CD14-positive monocyte (primary cell): ENCODE measurements around the gene CKS1B. TPM values are rescaled to one million over a fixed set of nuclear protein-coding genes. Genes with fewer than 3 reads are reported as not detected.

Source experiments
- DNase-seq, 3 donors: peaks; one replicate each; pipeline ENCODE4 v3.0.0-alpha.2; 2011 to 2022
- H2AFZ ChIP-seq: 2 replicates; pipeline ENCODE4 v1.6.0; 2012; ENCODE audit warnings: mild to moderate bottlenecking, low read depth, low read length, inconsistent platforms; ENCODE audit not compliant: insufficient read depth, poor library complexity, severe bottlenecking
- H3K27ac ChIP-seq, 2 donors: 1 replicate in 1 of 2; 2 replicates in 1 of 2; pipeline ENCODE4 v1.5.1; 2012 to 2013; ENCODE audit warnings: low read length in 2 of 2, control low read depth in 1 of 2, inconsistent platforms in 1 of 2, low read depth in 1 of 2, mild to moderate bottlenecking in 1 of 2
- H3K27me3 ChIP-seq, 2 donors: one replicate each; pipeline versions ENCODE4 v1.6.0 to v1.6.1; 2011 to 2013; ENCODE audit warnings: low read length in 2 of 2; ENCODE audit not compliant: control insufficient read depth in 2 of 2, insufficient read depth in 2 of 2
- H3K36me3 ChIP-seq, 2 donors: replicated peaks in 1 of 2; 1 replicate in 1 of 2; 2 replicates in 1 of 2; pipeline versions ENCODE4 v1.5.1 to v1.6.1; 2012 to 2013; ENCODE audit warnings: low read length in 2 of 2, control low read depth in 1 of 2, inconsistent platforms in 1 of 2, mild to moderate bottlenecking in 1 of 2; ENCODE audit not compliant: insufficient read depth in 2 of 2, control insufficient read depth in 1 of 2
- H3K4me1 ChIP-seq, 2 donors: 1 replicate in 1 of 2; 2 replicates in 1 of 2; pipeline versions ENCODE4 v1.5.1 to v1.6.1; 2012 to 2013; ENCODE audit warnings: low read length in 2 of 2, control low read depth in 1 of 2, inconsistent platforms in 1 of 2, mild to moderate bottlenecking in 1 of 2, moderate library complexity in 1 of 2; ENCODE audit not compliant: insufficient read depth in 2 of 2, control insufficient read depth in 1 of 2
- H3K4me2 ChIP-seq: replicated peaks from 2 replicates; pipeline ENCODE3; 2012; ENCODE audit warnings: low read length, moderate library complexity, mild to moderate bottlenecking; ENCODE audit not compliant: poor library complexity, severe bottlenecking; ENCODE audit errors: extremely low read depth
- H3K4me3 ChIP-seq, 3 experiments: fragments of 200-600 bp in 1 of 3; sonication (generic) in 1 of 3; replicated peaks in 1 of 3; 1 replicate in 2 of 3; 2 replicates in 1 of 3; pipeline ENCODE4 v1.5.1; 2011 to 2013; ENCODE audit warnings: low read length in 3 of 3, mild to moderate bottlenecking in 3 of 3, control low read depth in 2 of 3, low read depth in 2 of 3, inconsistent platforms in 1 of 3, moderate library complexity in 1 of 3
- H3K79me2 ChIP-seq: 2 replicates; pipeline ENCODE4 v1.6.0; 2012; ENCODE audit warnings: mild to moderate bottlenecking, control low read depth, inconsistent platforms, low read length, moderate library complexity; ENCODE audit not compliant: insufficient read depth
- H3K9ac ChIP-seq: 2 replicates; pipeline ENCODE4 v1.6.0; 2017; ENCODE audit warnings: low read length, mild to moderate bottlenecking; ENCODE audit not compliant: insufficient read depth, poor library complexity, severe bottlenecking
- H3K9me3 ChIP-seq, 2 donors: replicated peaks in 1 of 2; 1 replicate in 1 of 2; 2 replicates in 1 of 2; pipeline versions ENCODE4 v1.5.1 to v1.6.1; 2012 to 2013; ENCODE audit warnings: low read length in 2 of 2, control low read depth in 1 of 2; ENCODE audit not compliant: control insufficient read depth in 1 of 2, insufficient read depth in 1 of 2
- H4K20me1 ChIP-seq: 2 replicates; pipeline ENCODE4 v1.6.0; 2012; ENCODE audit warnings: mild to moderate bottlenecking, low read length, control low read depth, moderate library complexity; ENCODE audit not compliant: insufficient read depth
- H3K27ac Mint-ChIP-seq, 7 donors: one replicate each; pipeline ENCODE4 v1.8.0; 2020; ENCODE audit warnings: mild to moderate bottlenecking in 7 of 7, mixed read lengths in 7 of 7, moderate library complexity in 6 of 7, inconsistent platforms in 2 of 7
- H3K27me3 Mint-ChIP-seq, 3 donors: one replicate each; pipeline ENCODE4 v1.8.0; 2021 to 2022; ENCODE audit warnings: low read depth in 3 of 3, mild to moderate bottlenecking in 3 of 3, mixed read lengths in 3 of 3, moderate library complexity in 3 of 3, inconsistent platforms in 1 of 3
- H3K36me3 Mint-ChIP-seq, 2 donors: one replicate each; pipeline ENCODE4 v1.8.0; 2020; ENCODE audit warnings: mixed read lengths in 2 of 2, inconsistent platforms in 1 of 2, mild to moderate bottlenecking in 1 of 2
- H3K4me1 Mint-ChIP-seq: one replicate; pipeline ENCODE4 v1.8.0; 2020; ENCODE audit warnings: mild to moderate bottlenecking, mixed read lengths
- H3K4me3 Mint-ChIP-seq, 2 donors: one replicate each; pipeline ENCODE4 v1.8.0; 2020; ENCODE audit warnings: mild to moderate bottlenecking in 2 of 2, mixed read lengths in 2 of 2, moderate library complexity in 1 of 2
- H3K9me3 Mint-ChIP-seq, 7 donors: one replicate each; pipeline ENCODE4 v1.8.0; 2020 to 2022; ENCODE audit warnings: mixed read lengths in 7 of 7, mild to moderate bottlenecking in 6 of 7, moderate library complexity in 6 of 7, inconsistent platforms in 2 of 7
- CTCF ChIP-seq: fragments of 200-600 bp; IDR thresholded peaks from one replicate; pipeline ENCODE4 v1.8.0; 2022; ENCODE audit warnings: antibody characterized with exemption, mild to moderate bottlenecking
- WGBS: methylation state at CpG from one replicate; pipeline ENCODE4 v1.1.5; 2013; ENCODE audit warnings: missing lambda C conversion rate; ENCODE audit not compliant: insufficient coverage; 5-methylcytosine and 5-hydroxymethylcytosine counted together
- intact Hi-C, 2 donors: fragments of 100-400 bp; cut with micrococcal nuclease; formaldehyde crosslinking; loops; one replicate each; pipeline versions ENCODE4 v1.15.0 to v1.15.1; 2023
- polyA plus RNA-seq, 3 donors: library from polyadenylated mRNA; depleted of rRNA in 1 of 3; unstranded in 2 of 3; stranded (reverse) in 1 of 3; fragments of 300-500 nt in 2 of 3; fragments of >200 nt in 1 of 3; fragmentation: Illumina TruSeq in 2 of 3; gene quantifications; 1 replicate in 2 of 3; 2 replicates in 1 of 3; pipeline ENCODE4 v1.2.3, GENCODE V29; 2012 to 2021

Gene CKS1B
- polyA plus RNA-seq, 3 donors: 9.4 to 22.6 (median 18.0) TPM

DNA sequence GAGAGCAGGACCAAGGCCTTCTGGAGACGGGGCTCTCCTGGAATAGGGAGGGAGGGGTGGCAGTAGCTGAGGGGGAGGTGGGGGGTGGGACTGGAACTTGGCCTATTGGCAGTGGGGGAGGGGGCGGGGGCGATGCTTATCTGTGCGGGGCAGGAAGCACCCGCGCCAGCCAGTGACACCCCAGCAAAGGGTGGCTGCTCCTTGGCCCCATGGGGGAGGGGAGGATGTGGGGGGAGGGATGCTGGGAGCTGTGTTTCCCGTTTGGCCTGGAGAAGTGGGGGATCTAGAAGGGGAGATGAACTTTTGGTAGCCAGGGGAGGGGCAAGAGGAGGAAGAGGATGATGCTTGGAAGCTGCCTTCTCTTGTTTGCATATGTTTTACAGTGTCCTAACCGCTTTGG is 39.2 kb downstream of the CKS1B start:
- peaks cover 85 to 99% of the 10 kb centered on the region in 2 donors for H3K4me1 ChIP-seq
- peaks cover 30 to 65% of the 10 kb centered on the region in 2 donors for H3K36me3 Mint-ChIP-seq
- H3K79me2 ChIP-seq: peaks cover 92% of the 10 kb centered on the region
- peak overlapping the region; percentile 91 to 99 for H3K27ac ChIP-seq
- H3K27ac Mint-ChIP-seq: peak overlapping the region in 4 of 7 donors; percentile 46 to 94 (median 90)
- TF ChIP-seq CTCF: no peak
- no peaks in the 10 kb centered on the region for H3K9me3 ChIP-seq
- H3K4me3 ChIP-seq: peak overlapping the region in 1 of 3 experiments; percentile 100
- 22% methylated on average over 5 of the region's 8 CpGs for WGBS
- DNase-seq: no peak
- H3K4me2 ChIP-seq: peak overlapping the region; percentile 100
- H3K9ac ChIP-seq: peak overlapping the region; percentile 21
- intact Hi-C loops: no loop called here
- H3K4me1 Mint-ChIP-seq: peaks cover 75% of the 10 kb centered on the region
- no peaks in the 10 kb centered on the region for H3K9me3 Mint-ChIP-seq
- H3K4me3 Mint-ChIP-seq: peak overlapping the region; percentile 37 to 80
- H3K36me3 ChIP-seq: peaks cover 37 to 47% of the 10 kb centered on the region in 2 donors
- no peaks in the 10 kb centered on the region for H3K27me3 ChIP-seq
- no peak overlapping the region for H2AFZ ChIP-seq
- peaks cover 0 to 2% (median 0%) of the 10 kb centered on the region in 3 donors for H3K27me3 Mint-ChIP-seq
- peaks cover 97% of the 10 kb centered on the region for H4K20me1 ChIP-seq

GRCh38 chr1:155014709-155015508 is 40.4 kb downstream of the CKS1B start:
- H3K27me3 Mint-ChIP-seq: peaks cover 0 to 2% (median 0%) of the 10 kb centered on the region in 3 donors
- Histone ChIP-seq H3K36me3 (peaks cover 46 to 56% of the 10 kb centered on the region in 2 donors), H3K27ac (peak overlapping the region in 1 of 2 donors; percentile 12), H3K27me3 (no peaks in the 10 kb centered on the region), H3K79me2 (peaks cover 79% of the 10 kb centered on the region), H4K20me1 (peaks cover 100% of the 10 kb centered on the region), H3K4me3 (no peak overlapping the region), H3K4me2 (no peak overlapping the region), H3K4me1 (peaks cover 81 to 86% of the 10 kb centered on the region in 2 donors), H3K9ac (no peak overlapping the region), H2AFZ (no peak overlapping the region), H3K9me3 (no peaks in the 10 kb centered on the region)
- no peak for DNase-seq
- H3K27ac Mint-ChIP-seq: no peak overlapping the region
- WGBS: 96% methylated on average over 12 of the region's 31 CpGs
- no peak for TF ChIP-seq CTCF
- peaks cover 43 to 70% of the 10 kb centered on the region in 2 donors for H3K36me3 Mint-ChIP-seq
- peaks cover 0 to 2% (median 0%) of the 10 kb centered on the region in 7 donors for H3K9me3 Mint-ChIP-seq
- intact Hi-C loops: loop anchor here in 1 of 2 donors (5.0 kb wide), 2 partner anchors 33 to 53 kb away; partner anchors contain the start of genes FLAD1 and PYGO2
- no peak overlapping the region for H3K4me3 Mint-ChIP-seq
- H3K4me1 Mint-ChIP-seq: peaks cover 78% of the 10 kb centered on the region
